ENCODE results near the gene FASTKD1.

DNA sequence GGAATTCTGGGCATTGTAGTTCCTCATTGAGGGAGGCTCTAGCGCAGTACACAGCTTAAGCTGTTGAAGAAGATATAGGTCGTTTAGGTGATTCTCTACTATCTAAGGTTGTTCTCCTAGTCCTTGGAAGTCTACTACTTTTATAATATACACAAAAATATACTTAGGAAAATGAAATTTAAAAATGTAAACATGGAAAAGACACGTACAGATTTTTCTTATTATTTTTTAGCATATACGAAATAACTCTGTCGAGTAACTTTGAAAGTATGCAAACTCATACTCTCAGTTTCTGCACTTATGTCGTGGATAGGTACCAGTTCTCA lies 272 bp upstream of the FASTKD1 start:
- TF ChIP-seq, protein P1, sequence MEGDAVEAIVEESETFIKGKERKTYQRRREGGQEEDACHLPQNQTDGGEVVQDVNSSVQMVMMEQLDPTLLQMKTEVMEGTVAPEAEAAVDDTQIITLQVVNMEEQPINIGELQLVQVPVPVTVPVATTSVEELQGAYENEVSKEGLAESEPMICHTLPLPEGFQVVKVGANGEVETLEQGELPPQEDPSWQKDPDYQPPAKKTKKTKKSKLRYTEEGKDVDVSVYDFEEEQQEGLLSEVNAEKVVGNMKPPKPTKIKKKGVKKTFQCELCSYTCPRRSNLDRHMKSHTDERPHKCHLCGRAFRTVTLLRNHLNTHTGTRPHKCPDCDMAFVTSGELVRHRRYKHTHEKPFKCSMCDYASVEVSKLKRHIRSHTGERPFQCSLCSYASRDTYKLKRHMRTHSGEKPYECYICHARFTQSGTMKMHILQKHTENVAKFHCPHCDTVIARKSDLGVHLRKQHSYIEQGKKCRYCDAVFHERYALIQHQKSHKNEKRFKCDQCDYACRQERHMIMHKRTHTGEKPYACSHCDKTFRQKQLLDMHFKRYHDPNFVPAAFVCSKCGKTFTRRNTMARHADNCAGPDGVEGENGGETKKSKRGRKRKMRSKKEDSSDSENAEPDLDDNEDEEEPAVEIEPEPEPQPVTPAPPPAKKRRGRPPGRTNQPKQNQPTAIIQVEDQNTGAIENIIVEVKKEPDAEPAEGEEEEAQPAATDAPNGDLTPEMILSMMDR (IDR thresholded peaks at IDR 0.05) = no peak
- TF ChIP-seq POLR2A (IDR thresholded peaks at IDR 0.05) = no peak
